Measurements from ENCODE around the gene CYREN.
"Not testable (repeated sequence)": the region's sequence is repeated elsewhere in the genome, so short reads cannot be mapped to it uniquely, and the experiment has no call there.

CYREN gene

GRCh38 chr7:135158141-135158655 lies 12.3 kb downstream of the CYREN start:
- no peak for DNase-seq

GRCh38 chr7:135156290-135156689 lies 14.2 kb downstream of the CYREN start:
- no peak for DNase-seq

GRCh38 chr7:135154734-135155133 lies 15.8 kb downstream of the CYREN start:
- DNase-seq, result no peak

- DNase-seq, result no peak
Observed at GRCh38 chr7:135152442-135152841, 18.1 kb downstream of the CYREN start.

GRCh38 chr7:135151533-135151932 lies 19.0 kb downstream of the CYREN start:
- no peak for DNase-seq

- DNase-seq, result peak; percentile 18 to 34
Observed at GRCh38 chr7:135151132-135151531, 19.4 kb downstream of the CYREN start.

- DNase-seq, result no peak
Observed at GRCh38 chr7:135150072-135150782, 20.3 kb downstream of the CYREN start.

GRCh38 chr7:135147899-135148721 lies 22.4 kb downstream of the CYREN start, which contains the start of gene TMEM140:
Gene TMEM140 (plus strand): TSS chr7:135148072. CDS start chr7:135164442, 16,370 bp downstream.
- peak; percentile 41 to 75 for DNase-seq

GRCh38 chr7:135147341-135147898 lies 23.1 kb downstream of the CYREN start:
- peak; percentile 52 to 57 for DNase-seq

GRCh38 chr7:135143885-135144668 lies 26.4 kb downstream of the CYREN start:
- DNase-seq, result no peak

GRCh38 chr7:135129579-135129978 lies 40.9 kb downstream of the CYREN start:
- DNase-seq, result peak in 1 of 2 experiments; percentile 3

- DNase-seq, result no peak
Observed at GRCh38 chr7:135128931-135129330, 41.6 kb downstream of the CYREN start.

GRCh38 chr7:135124631-135125030 lies 45.9 kb downstream of the CYREN start:
- DNase-seq, result not testable (repeated sequence)

- DNase-seq, result no peak
Observed at GRCh38 chr7:135121868-135122267, 48.6 kb downstream of the CYREN start.

GRCh38 chr7:135117096-135117495 lies 53.4 kb downstream of the CYREN start:
- no peak for DNase-seq
